Adrenal gland (tissue), 5 donors: ENCODE data around the gene CABYR.

Source experiments
- CTCF ChIP-seq, 6 experiments: fragments of 450-650 bp in 4 of 6; fragments of 200-600 bp in 2 of 6; sonication (generic) in 1 of 6; IDR thresholded peaks; 1 replicate in 5 of 6; 2 replicates in 1 of 6; pipeline versions ENCODE4 v1.5.1 to v1.8.0; 2016 to 2021; ENCODE audit warnings: antibody characterized with exemption in 6 of 6, mild to moderate bottlenecking in 2 of 6, moderate library complexity in 1 of 6
- POLR2A ChIP-seq, 2 donors: fragments of 450-650 bp; IDR thresholded peaks; one replicate each; pipeline ENCODE4 v1.6.1; 2017; ENCODE audit warnings: antibody characterized with exemption in 2 of 2, mild to moderate bottlenecking in 2 of 2, moderate library complexity in 1 of 2
- donor health status: DM: no; HTN: no; CAD: no.

GRCh38 chr18:24121625-24122024, 17.2 kb upstream of the CABYR start:
- no peak for TF ChIP-seq CTCF (IDR thresholded peaks at IDR 0.05)
- no peak for TF ChIP-seq POLR2A (IDR thresholded peaks at IDR 0.05)
